Activated CD4-positive, alpha-beta T cell treated with anti-CD3 and anti-CD28 coated beads for 36 hours (primary cell): Measurements from ENCODE around the gene SDHA. TPM values are rescaled to one million over a fixed set of nuclear protein-coding genes. Genes with fewer than 3 reads are reported as not detected.

Experiments
- ATAC-seq: fragments of 200-7000 bp; cut with Tn5 transposase; one replicate; pipeline ENCODE4 v1.10.0; 2021; ENCODE audit warnings: mild to moderate bottlenecking, moderate library complexity
- CTCF ChIA-PET: fragments of 350-600 bp; sonication (Branson Sonifier 250); formaldehyde crosslinking; loops from one replicate; lab custom pipeline; 2021; ENCODE audit warnings: antibody characterized with exemption; lab: Charles Lee
- POLR2A ChIA-PET: fragments of 350-600 bp; sonication (Branson Sonifier 250); formaldehyde crosslinking; loops from one replicate; lab custom pipeline; 2021; ENCODE audit warnings: antibody characterized with exemption, inconsistent platforms; lab: Charles Lee
- DNase-seq: peaks from one replicate; pipeline ENCODE4 v3.0.0-alpha.2; 2020
- H3K27ac Mint-ChIP-seq: one replicate; pipeline ENCODE4 v1.8.0; 2021; ENCODE audit warnings: mixed read lengths
- H3K27me3 Mint-ChIP-seq: one replicate; pipeline ENCODE4 v1.8.0; 2021; ENCODE audit warnings: mixed read lengths
- H3K36me3 Mint-ChIP-seq: one replicate; pipeline ENCODE4 v1.8.0; 2021; ENCODE audit warnings: low read depth, mixed read lengths
- H3K4me1 Mint-ChIP-seq: one replicate; pipeline ENCODE4 v1.8.0; 2021; ENCODE audit warnings: mixed read lengths
- H3K4me3 Mint-ChIP-seq: one replicate; pipeline ENCODE4 v1.8.0; 2021; ENCODE audit warnings: mild to moderate bottlenecking, moderate library complexity, mixed read lengths
- H3K9me3 Mint-ChIP-seq: one replicate; pipeline ENCODE4 v1.8.0; 2021; ENCODE audit warnings: low read depth, mixed read lengths
- intact Hi-C, 2 experiments: fragments of 100-400 bp; cut with DNase I in 1 of 2; cut with micrococcal nuclease in 1 of 2; formaldehyde crosslinking; loops; one replicate each; pipeline versions ENCODE4 v1.14.2 to v1.15.1; 2022 to 2024; cut with DNase I, micrococcal nuclease
- total RNA-seq, 2 experiments: library from RNA; stranded (reverse); gene quantifications; one replicate each; pipeline ENCODE4 v1.2.3, GENCODE V29; 2021

SDHA gene
- total RNA-seq, 2 experiments from 2014 or later: 104 to 121 TPM

DNA sequence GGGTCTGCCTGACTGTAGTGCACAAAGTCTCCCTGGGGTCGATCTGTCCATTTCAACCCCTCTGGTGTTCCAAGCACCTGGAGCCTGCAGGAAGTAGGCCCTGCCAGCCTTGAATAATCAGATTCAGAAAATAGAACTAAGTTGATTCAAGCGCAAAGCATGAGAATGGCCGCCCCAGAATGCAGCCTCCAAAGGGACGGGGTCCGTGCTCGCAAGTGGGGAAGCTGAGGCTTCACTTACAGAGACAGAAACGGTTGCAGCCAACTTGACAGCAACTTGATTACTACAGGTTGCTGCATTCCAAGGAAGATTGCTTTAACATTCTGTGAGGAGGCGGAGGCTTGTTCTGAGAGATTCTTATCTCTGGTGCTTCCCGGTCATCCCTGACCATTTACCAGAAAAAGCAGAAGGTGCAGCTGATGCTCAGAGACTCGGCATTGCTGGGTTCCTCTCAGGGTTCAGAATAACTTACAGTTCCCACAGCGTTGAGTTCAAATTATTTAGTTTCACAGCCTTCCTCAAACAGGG, 41.8 kb upstream of the SDHA start:
- intact Hi-C loops: no loop called here
- ATAC-seq (no peak), DNase-seq (no peak)
- POLR2A ChIA-PET: no interaction called here
- Mint-ChIP-seq H3K27ac (no peak overlapping the region), H3K9me3 (no peaks in the 10 kb centered on the region), H3K4me3 (no peak overlapping the region), H3K27me3 (peaks cover 4% of the 10 kb centered on the region), H3K4me1 (no peaks in the 10 kb centered on the region), H3K36me3 (no peaks in the 10 kb centered on the region)
- CTCF ChIA-PET: interaction anchor here (1.1 kb wide), 1 partner anchor 12 kb away, joined by 5 read pairs; no protein-coding TSS in a partner anchor

DNA sequence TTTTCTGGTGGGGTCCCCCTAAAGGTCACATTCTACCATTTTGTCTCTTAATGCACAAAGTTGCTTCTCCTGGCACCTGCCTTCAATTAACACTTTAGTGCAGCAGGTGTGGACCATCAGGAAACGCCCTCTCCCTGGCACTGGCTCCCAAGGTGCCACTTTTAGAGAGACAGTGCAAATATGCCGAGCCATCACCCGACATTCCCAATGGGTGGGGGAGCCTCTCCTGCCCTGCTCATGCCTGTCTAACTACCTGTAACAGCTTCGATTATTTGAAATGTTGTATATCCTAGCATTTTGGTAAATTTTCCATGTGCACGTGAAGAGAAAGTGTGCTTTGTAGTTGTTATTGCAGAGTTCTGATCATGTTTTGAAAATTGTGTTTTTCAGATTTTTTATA, 40.0 kb upstream of the SDHA start:
- Mint-ChIP-seq H3K4me3 (no peak overlapping the region), H3K27ac (no peak overlapping the region), H3K4me1 (no peaks in the 10 kb centered on the region), H3K9me3 (no peaks in the 10 kb centered on the region), H3K27me3 (peaks cover 2% of the 10 kb centered on the region), H3K36me3 (no peaks in the 10 kb centered on the region)
- ChIA-PET CTCF (no interaction called here), POLR2A (no interaction called here)
- DNase-seq (no peak), ATAC-seq (no peak)
- intact Hi-C loops: no loop called here

DNA sequence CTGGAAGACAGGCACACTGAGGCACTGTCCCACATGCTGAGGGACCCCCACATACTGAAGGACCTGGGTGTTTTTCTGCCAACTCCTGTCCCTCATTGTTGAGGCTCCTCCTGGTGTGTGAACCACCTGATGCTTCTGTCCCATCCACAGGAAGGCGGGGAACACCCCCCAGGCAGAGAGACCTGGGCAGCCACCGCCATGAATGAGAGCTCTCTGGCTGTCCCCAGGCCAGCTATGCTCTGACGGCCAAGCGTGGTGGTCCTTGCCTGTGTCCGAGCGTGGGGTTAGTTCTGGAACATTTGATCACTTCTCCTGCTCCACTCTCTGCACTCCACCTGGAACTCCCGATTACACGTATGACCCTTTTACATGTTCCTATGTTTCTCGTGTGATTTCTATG, 38.7 kb upstream of the SDHA start:
- H3K4me1 Mint-ChIP-seq: no peaks in the 10 kb centered on the region
- H3K27me3 Mint-ChIP-seq: peaks cover 2% of the 10 kb centered on the region
- ChIA-PET CTCF (interaction anchor here (2.1 kb wide), 1 partner anchor 9 kb away, joined by 7 read pairs; no protein-coding TSS in a partner anchor), POLR2A (no interaction called here)
- ATAC-seq (no peak), DNase-seq (no peak)
- no peak overlapping the region for H3K27ac Mint-ChIP-seq
- intact Hi-C loops: no loop called here
- no peaks in the 10 kb centered on the region for H3K36me3 Mint-ChIP-seq
- H3K4me3 Mint-ChIP-seq: no peak overlapping the region
- no peaks in the 10 kb centered on the region for H3K9me3 Mint-ChIP-seq

DNA sequence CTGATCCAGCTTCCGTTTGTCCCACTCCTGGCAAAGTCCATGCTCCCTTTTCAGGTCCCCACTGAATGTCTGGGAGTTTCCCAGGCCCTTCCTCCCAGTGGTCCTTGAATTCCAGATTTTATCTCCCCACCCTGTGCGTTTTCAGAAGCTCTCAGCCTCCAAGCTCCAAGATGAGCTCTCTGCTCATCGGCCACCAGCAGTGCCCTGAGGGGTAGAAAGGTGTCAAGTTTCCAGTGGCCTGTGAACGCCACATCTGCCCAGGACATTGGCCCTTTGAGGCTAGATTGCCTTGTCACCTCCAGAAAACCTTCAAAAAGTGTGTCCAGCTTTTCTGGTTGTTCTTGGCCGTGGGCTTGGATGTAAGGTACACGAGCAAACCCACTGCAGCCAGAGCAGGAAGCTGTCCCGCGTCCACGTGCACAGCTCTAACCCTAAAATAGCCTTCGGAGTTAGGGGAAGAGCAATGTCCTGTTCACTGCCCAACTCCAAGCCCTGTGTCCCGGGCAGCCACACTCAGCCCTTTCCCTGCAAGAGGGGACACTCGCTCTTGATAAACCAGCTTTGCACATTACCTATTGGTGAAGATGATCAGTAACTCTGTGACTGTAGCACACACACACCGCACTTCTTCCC, 37.7 kb upstream of the SDHA start:
- CTCF ChIA-PET: interaction anchor here (2.1 kb wide), 1 partner anchor 8 kb away, joined by 7 read pairs; no protein-coding TSS in a partner anchor
- H3K27ac Mint-ChIP-seq: no peak overlapping the region

DNA sequence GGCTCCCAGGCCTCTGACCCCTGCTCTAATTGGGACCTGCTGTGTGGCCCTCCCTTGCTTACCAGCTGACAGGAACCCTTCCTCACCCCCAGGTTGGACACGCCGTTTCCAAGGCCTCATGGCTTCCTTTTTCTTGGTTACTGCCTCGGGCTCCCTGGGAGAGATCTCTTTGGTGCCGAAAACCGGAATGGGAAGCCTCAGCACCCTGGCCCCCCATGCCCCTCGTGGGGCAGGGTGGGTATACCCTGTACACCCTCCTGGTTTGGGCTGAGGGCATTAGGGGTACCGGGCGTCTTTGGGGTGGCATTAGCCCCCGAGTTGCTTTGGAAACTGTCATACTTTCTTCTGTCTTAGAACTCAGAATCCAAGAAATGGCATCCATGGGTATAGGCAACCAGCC, 37.0 kb upstream of the SDHA start:
- no peak for ATAC-seq
- intact Hi-C loops: no loop called here
- Mint-ChIP-seq H3K27ac (no peak overlapping the region), H3K36me3 (no peaks in the 10 kb centered on the region), H3K4me3 (no peak overlapping the region), H3K27me3 (peaks cover 2% of the 10 kb centered on the region), H3K9me3 (no peaks in the 10 kb centered on the region), H3K4me1 (no peaks in the 10 kb centered on the region)
- POLR2A ChIA-PET: interaction anchor here (0.6 kb wide), 1 partner anchor 117 kb away, joined by 3 read pairs; no protein-coding TSS in a partner anchor
- DNase-seq: no peak
- CTCF ChIA-PET: interaction anchor here (2.1 kb wide), 1 partner anchor 7 kb away, joined by 7 read pairs; no protein-coding TSS in a partner anchor

More for the DNA sequence above, 37.7 kb upstream of the SDHA start:
- POLR2A ChIA-PET: no interaction called here
- no peaks in the 10 kb centered on the region for H3K36me3 Mint-ChIP-seq
- ATAC-seq: no peak
- intact Hi-C loops: no loop called here
- no peak for DNase-seq
- H3K27me3 Mint-ChIP-seq: peaks cover 2% of the 10 kb centered on the region
- H3K4me1 Mint-ChIP-seq: no peaks in the 10 kb centered on the region
- no peaks in the 10 kb centered on the region for H3K9me3 Mint-ChIP-seq
- H3K4me3 Mint-ChIP-seq: no peak overlapping the region

DNA sequence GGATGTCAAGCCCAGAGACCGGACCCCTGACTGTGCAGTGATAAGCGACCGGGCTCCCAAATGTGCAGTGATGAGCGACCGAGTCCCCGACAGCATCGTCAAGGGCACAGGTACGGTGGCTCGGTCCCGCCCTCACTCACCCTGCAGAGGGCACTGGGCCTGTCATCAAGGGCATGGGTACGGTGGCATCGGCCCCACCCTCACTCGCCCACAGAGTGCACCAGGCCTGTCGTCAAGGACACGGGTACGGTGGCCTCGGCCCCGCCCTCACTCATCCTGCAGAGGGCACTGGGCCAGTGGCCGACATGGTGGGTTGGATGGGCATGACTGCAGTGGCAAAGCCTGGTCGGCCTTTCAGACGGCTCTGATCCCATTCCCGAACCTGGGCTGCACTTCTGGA, 36.6 kb upstream of the SDHA start:
- POLR2A ChIA-PET: interaction anchor here (0.6 kb wide), 1 partner anchor 118 kb away, joined by 3 read pairs; no protein-coding TSS in a partner anchor
- CTCF ChIA-PET: no interaction called here
- ATAC-seq: no peak
- no peaks in the 10 kb centered on the region for H3K36me3 Mint-ChIP-seq
- no peak for DNase-seq
- H3K27me3 Mint-ChIP-seq: peaks cover 2% of the 10 kb centered on the region
- intact Hi-C loops: no loop called here
- no peak overlapping the region for H3K27ac Mint-ChIP-seq
- no peaks in the 10 kb centered on the region for H3K4me1 Mint-ChIP-seq
- H3K9me3 Mint-ChIP-seq: no peaks in the 10 kb centered on the region
- no peak overlapping the region for H3K4me3 Mint-ChIP-seq

DNA sequence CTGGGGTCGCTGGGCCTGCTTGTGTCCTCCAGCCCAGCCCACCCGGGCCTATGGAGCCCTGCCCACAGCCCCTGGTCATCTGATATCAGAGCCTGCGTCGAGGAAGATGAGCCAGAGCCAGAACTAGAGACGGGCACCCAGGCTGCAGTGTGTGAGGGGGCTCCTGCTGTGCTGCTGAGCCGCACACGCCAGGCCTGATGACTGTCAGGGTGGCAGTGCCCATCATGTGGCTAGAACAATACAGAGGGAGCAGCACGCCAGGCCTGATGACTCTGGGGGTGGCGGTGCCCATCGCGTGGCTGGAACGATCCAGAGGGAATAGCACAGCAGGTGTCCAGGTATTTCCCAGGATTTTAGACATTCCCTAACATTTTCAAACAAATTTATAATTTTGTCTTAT, 36.0 kb upstream of the SDHA start:
- H3K4me1 Mint-ChIP-seq: no peaks in the 10 kb centered on the region
- peaks cover 2% of the 10 kb centered on the region for H3K27me3 Mint-ChIP-seq
- no peak for ATAC-seq
- H3K9me3 Mint-ChIP-seq: no peaks in the 10 kb centered on the region
- ChIA-PET POLR2A (no interaction called here), CTCF (no interaction called here)
- H3K27ac Mint-ChIP-seq: no peak overlapping the region
- no peak overlapping the region for H3K4me3 Mint-ChIP-seq
- DNase-seq: no peak
- no peaks in the 10 kb centered on the region for H3K36me3 Mint-ChIP-seq
- intact Hi-C loops: no loop called here

DNA sequence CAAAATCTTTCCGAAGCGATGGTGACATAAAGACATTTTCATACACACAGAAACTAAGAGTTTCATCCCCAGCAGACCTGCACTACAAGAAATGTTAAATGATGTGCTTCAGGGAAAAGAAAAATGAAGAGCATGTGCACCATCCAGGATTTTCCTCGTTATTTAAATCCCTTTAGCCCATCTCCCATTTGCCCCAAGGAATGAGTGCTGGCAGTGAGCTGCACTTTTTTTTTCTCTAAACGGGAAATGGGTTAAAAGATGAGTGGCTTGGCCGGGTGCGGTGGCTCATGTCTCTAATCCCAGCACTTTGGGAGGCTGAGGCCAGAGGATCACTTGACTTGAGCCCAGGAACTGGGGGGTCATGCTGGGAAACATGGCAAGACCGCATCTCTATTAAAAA, 33.6 kb upstream of the SDHA start:
- H3K4me3 Mint-ChIP-seq: no peak overlapping the region
- no peaks in the 10 kb centered on the region for H3K9me3 Mint-ChIP-seq
- no peak for ATAC-seq
- H3K36me3 Mint-ChIP-seq: no peaks in the 10 kb centered on the region
- no peak overlapping the region for H3K27ac Mint-ChIP-seq
- intact Hi-C loops: no loop called here
- ChIA-PET POLR2A (no interaction called here), CTCF (no interaction called here)
- H3K27me3 Mint-ChIP-seq: no peaks in the 10 kb centered on the region
- no peak for DNase-seq
- H3K4me1 Mint-ChIP-seq: peaks cover 8% of the 10 kb centered on the region

DNA sequence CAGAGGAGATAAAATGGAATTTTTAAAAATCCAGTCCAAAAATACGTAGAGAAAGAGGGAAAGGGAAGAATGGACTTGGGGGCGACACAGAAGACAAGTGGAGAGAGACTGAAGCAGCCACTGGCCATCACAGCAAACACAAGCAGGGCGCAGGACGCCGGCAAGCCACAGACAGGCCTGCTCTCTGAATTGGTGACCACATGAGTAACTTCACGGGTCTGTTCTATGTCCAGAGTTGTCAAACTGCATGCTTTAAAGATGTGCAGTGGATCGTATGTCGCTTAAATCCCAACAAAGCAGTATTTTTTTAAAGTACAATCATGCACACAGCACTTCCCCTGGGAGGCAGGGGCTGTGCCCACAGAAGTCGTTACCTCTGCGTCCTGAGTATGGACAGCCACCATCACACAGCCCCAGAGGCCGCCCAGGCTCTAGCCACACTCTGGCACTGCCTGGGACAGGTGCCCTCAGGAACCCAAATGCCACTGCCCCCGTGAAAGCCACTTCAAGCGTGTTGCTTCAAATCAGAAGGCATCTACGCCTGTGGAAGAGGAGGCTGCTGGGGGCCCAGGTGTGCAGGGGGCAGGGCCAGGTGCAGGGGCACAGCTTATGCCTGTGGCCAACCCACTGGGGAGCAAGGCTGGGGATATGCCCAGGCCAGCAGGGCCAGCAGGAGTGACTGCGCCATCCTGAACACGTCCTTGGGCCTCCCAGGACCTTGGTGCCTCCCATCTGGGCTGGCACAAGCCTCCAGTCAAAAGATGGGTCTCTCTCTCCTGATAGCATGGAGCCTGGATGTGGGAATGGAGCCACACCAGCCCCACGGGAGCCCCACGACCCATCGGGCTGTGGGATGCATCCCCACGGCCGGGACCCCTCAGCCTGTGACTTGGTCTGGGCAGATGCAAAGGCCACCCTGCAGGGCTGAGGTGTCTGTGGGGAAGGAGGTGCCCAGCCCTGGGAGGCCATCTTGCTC, 32.7 kb upstream of the SDHA start:
- ChIA-PET POLR2A (no interaction called here), CTCF (no interaction called here)
- intact Hi-C loops: no loop called here
- Mint-ChIP-seq H3K9me3 (no peaks in the 10 kb centered on the region), H3K4me1 (peaks cover 12% of the 10 kb centered on the region), H3K4me3 (no peak overlapping the region), H3K27ac (no peak overlapping the region), H3K27me3 (peaks cover 2% of the 10 kb centered on the region), H3K36me3 (no peaks in the 10 kb centered on the region)
- no peak for ATAC-seq
- no peak for DNase-seq

DNA sequence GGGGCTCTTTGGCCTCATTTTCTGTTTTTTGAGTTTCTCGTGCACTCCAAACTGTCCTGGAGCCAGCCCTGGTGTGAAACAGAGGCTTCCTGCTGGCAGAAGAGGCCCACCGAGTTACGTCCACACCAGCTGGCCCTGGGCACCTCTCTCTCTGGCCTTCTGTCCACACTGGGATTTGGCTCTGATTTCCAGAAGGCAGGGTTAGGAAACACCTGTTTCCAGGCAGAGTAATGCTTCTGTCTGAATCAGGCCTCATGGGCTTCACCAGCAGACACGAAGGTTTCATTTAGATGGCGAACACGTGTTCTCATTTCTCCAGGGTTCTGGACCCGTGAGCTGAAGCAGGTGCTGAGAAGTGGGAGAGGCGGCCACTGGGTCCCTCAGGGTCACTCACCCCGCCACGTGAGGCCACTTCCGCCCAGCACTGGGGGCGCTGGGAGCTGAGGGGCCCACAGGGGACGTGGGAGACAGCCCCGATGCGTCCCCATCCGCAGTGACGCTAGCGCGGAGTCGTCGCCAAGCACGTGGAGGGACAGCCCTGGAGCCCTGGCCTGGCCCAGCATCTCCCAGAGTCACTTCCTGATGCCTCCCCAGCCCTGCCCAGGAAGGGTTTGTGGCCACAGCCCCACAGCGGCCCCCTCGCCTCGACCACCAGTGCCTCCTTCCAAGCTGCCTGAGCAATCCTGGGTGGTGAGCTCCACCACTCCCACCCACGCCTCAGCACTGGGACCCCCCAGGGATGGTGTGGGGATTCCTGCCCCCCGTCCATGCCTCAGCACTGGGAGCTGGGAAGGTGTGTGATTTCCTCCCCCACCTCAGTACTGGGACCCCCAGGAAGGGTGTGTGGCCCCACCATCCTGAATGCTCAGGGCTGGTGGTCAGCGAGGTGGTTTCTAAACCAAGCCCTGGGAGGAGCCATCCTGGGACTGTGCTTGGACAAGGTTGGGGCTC, 31.8 kb upstream of the SDHA start:
- intact Hi-C loops: no loop called here
- no peak for ATAC-seq
- Mint-ChIP-seq H3K4me3 (no peak overlapping the region), H3K27ac (no peak overlapping the region), H3K36me3 (no peaks in the 10 kb centered on the region), H3K9me3 (no peaks in the 10 kb centered on the region), H3K4me1 (peaks cover 14% of the 10 kb centered on the region), H3K27me3 (peaks cover 3% of the 10 kb centered on the region)
- DNase-seq: no peak
- ChIA-PET POLR2A (no interaction called here), CTCF (interaction anchor here (1.6 kb wide), 1 partner anchor 16 kb away, joined by 3 read pairs; no protein-coding TSS in a partner anchor)

DNA sequence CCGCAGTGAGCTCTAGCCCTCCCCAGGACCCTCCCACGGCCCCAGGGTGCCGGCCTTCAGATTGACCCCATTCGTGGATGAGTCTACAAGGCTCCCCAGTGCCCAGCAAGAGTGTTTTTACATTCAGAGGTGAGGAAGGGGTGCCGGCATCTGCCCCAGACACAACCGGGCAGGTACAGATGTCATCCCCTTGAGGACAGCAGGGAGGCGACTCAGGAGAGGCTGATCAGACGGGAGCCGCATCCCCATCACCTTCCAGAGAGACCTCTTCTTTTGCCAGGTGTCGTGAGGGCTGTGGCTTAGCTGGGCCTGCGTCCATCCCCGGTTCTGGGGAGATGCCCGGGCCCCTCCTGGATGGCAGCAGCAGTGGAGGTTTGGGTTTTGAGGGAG, 31.1 kb upstream of the SDHA start:
- intact Hi-C loops: no loop called here
- CTCF ChIA-PET: interaction anchor here (1.6 kb wide), 1 partner anchor 17 kb away, joined by 3 read pairs; no protein-coding TSS in a partner anchor
- H3K36me3 Mint-ChIP-seq: no peaks in the 10 kb centered on the region
- no peak overlapping the region for H3K4me3 Mint-ChIP-seq
- POLR2A ChIA-PET: no interaction called here
- peaks cover 14% of the 10 kb centered on the region for H3K4me1 Mint-ChIP-seq
- H3K9me3 Mint-ChIP-seq: no peaks in the 10 kb centered on the region
- ATAC-seq (no peak), DNase-seq (no peak)
- H3K27ac Mint-ChIP-seq: no peak overlapping the region
- peaks cover 3% of the 10 kb centered on the region for H3K27me3 Mint-ChIP-seq
